IMR-90 (cell line): ENCODE measurements around the gene NXPH4. TPM values are rescaled to one million over a fixed set of nuclear protein-coding genes. Genes with fewer than 3 reads are reported as not detected.

Experiments
- ATAC-seq: fragments of 200-7000 bp; cut with Tn5 transposase; 2 replicates; pipeline ENCODE4 v1.9.1; 2020; ENCODE audit warnings: low read depth, mild to moderate bottlenecking, moderate library complexity
- BruUV-seq: library from RNA; stranded (reverse); fragments of 400-500 nt; replicated peaks from 2 replicates; lab custom pipeline; 2021; lab: Mats Ljungman, UMichigan
- CTCF ChIA-PET: fragments of 300-600 bp; formaldehyde crosslinking; extraction: SDS; loops from one replicate; lab custom pipeline; 2021; ENCODE audit warnings: antibody characterized with exemption; lab: Yijun Ruan, JAX
- POLR2A ChIA-PET: fragments of 300-600 bp; sonication (Branson Sonifier 250); formaldehyde crosslinking; loops from one replicate; lab custom pipeline; 2022; ENCODE audit warnings: antibody characterized with exemption; ENCODE audit not compliant: unreplicated experiment; lab: Charles Lee
- DNase-seq: peaks from one replicate; pipeline ENCODE4 v3.0.0; 2013
- H2AFZ ChIP-seq: replicated peaks from 2 replicates; pipeline ENCODE3; 2013; ENCODE audit warnings: low read length, mild to moderate bottlenecking; ENCODE audit not compliant: poor library complexity
- H2AK5ac ChIP-seq: 2 replicates; pipeline ENCODE4 v1.6.1; 2013; ENCODE audit warnings: low read depth, low read length, inconsistent platforms
- H2AK9ac ChIP-seq: replicated peaks from 2 replicates; pipeline ENCODE3; 2013; ENCODE audit warnings: mild to moderate bottlenecking, low read depth, low read length, moderate library complexity; ENCODE audit not compliant: poor library complexity
- H2BK120ac ChIP-seq: 2 replicates; pipeline ENCODE4 v1.6.1; 2013; ENCODE audit warnings: low read depth, low read length, inconsistent platforms
- H2BK15ac ChIP-seq: 3 replicates; pipeline ENCODE4 v1.6.1; 2013; ENCODE audit warnings: low read depth, low read length, inconsistent platforms
- H2BK20ac ChIP-seq: 2 replicates; pipeline ENCODE4 v1.6.1; 2013; ENCODE audit warnings: low read depth, mild to moderate bottlenecking, inconsistent platforms, low read length, moderate library complexity
- H2BK5ac ChIP-seq: 2 replicates; pipeline ENCODE4 v1.6.1; 2013; ENCODE audit warnings: mild to moderate bottlenecking, low read depth, low read length, inconsistent platforms; ENCODE audit not compliant: poor library complexity, severe bottlenecking
- H3K14ac ChIP-seq: replicated peaks from 2 replicates; pipeline ENCODE4 v1.6.1; 2013; ENCODE audit warnings: low read depth, low read length, inconsistent platforms
- H3K18ac ChIP-seq: 2 replicates; pipeline ENCODE4 v1.6.1; 2013; ENCODE audit warnings: low read depth, low read length, control low read depth
- H3K23ac ChIP-seq: 2 replicates; pipeline ENCODE4 v1.6.1; 2013; ENCODE audit warnings: low read depth, low read length, inconsistent platforms
- H3K27ac ChIP-seq: 2 replicates; pipeline ENCODE4 v1.5.1; 2013; ENCODE audit warnings: mild to moderate bottlenecking, control low read depth, low read length; ENCODE audit not compliant: insufficient read depth
- H3K27me3 ChIP-seq: 2 replicates; pipeline ENCODE4 v1.6.1; 2013; ENCODE audit warnings: low read length; ENCODE audit not compliant: control insufficient read depth, insufficient read depth
- H3K36me3 ChIP-seq: 2 replicates; pipeline ENCODE4 v1.6.1; 2013; ENCODE audit warnings: low read length, mixed read lengths; ENCODE audit not compliant: control insufficient read depth, insufficient read depth
- H3K4ac ChIP-seq: 2 replicates; pipeline ENCODE4 v1.6.1; 2013; ENCODE audit warnings: low read depth, low read length, inconsistent platforms
- H3K4me1 ChIP-seq: 2 replicates; pipeline ENCODE4 v1.6.1; 2013; ENCODE audit warnings: low read length, mixed read lengths; ENCODE audit not compliant: control insufficient read depth, insufficient read depth
- H3K4me2 ChIP-seq: 2 replicates; pipeline ENCODE4 v1.6.1; 2013; ENCODE audit warnings: low read depth, mild to moderate bottlenecking, control low read depth, low read length, moderate library complexity
- H3K4me3 ChIP-seq: 2 replicates; pipeline ENCODE4 v1.5.1; 2013; ENCODE audit warnings: low read depth, mild to moderate bottlenecking, control low read depth, low read length, moderate library complexity; ENCODE audit not compliant: insufficient read depth
- H3K56ac ChIP-seq: 2 replicates; pipeline ENCODE4 v1.6.1; 2013; ENCODE audit warnings: low read length, inconsistent platforms; ENCODE audit not compliant: insufficient read depth; ENCODE audit errors: extremely low read depth
- H3K79me1 ChIP-seq, 2 experiments: 2 replicates each; pipeline ENCODE4 v1.6.1; 2013; ENCODE audit warnings: low read length in 2 of 2, inconsistent platforms in 1 of 2, low read depth in 1 of 2
- H3K9ac ChIP-seq: 2 replicates; pipeline ENCODE4 v1.6.1; 2013; ENCODE audit warnings: low read depth, low read length, control low read depth
- H3K9me1 ChIP-seq: 2 replicates; pipeline ENCODE4 v1.6.1; 2013; ENCODE audit warnings: low read length, inconsistent platforms; ENCODE audit not compliant: insufficient read depth
- H3K9me3 ChIP-seq: 2 replicates; pipeline ENCODE4 v1.6.1; 2013; ENCODE audit warnings: low read length; ENCODE audit not compliant: control insufficient read depth, insufficient read depth
- H4K20me1 ChIP-seq: 2 replicates; pipeline ENCODE4 v1.6.1; 2013; ENCODE audit warnings: low read length, inconsistent platforms; ENCODE audit not compliant: insufficient read depth
- H4K5ac ChIP-seq: 2 replicates; pipeline ENCODE4 v1.6.1; 2013; ENCODE audit warnings: mild to moderate bottlenecking, low read depth, low read length, control low read depth
- H4K8ac ChIP-seq, 2 experiments: 2 replicates each; pipeline ENCODE4 v1.6.1; 2013; ENCODE audit warnings: low read depth in 2 of 2, low read length in 2 of 2, control low read depth in 1 of 2, inconsistent platforms in 1 of 2
- H4K91ac ChIP-seq: 2 replicates; pipeline ENCODE4 v1.6.1; 2013; ENCODE audit warnings: low read depth, low read length, inconsistent platforms; ENCODE audit not compliant: insufficient read depth
- ELK1 ChIP-seq: fragments of 150-350 bp; IDR thresholded peaks from 2 replicates; pipeline ENCODE4 v1.6.1; 2016; ENCODE audit warnings: low read depth, mild to moderate bottlenecking, low read length, moderate library complexity, borderline replicate concordance
- MXI1 ChIP-seq: IDR thresholded peaks from 2 replicates; pipeline ENCODE4 v1.6.1; 2012; ENCODE audit warnings: low read depth, mild to moderate bottlenecking, low read length, moderate library complexity, borderline replicate concordance
- SMC3 ChIP-seq: fragments of 150-350 bp; IDR thresholded peaks from 2 replicates; pipeline ENCODE4 v1.6.1; 2016; ENCODE audit warnings: low read depth, mild to moderate bottlenecking, antibody characterized with exemption, low read length, moderate library complexity
- whole genome bisulfite sequencing, 2 experiments: methylation state at CpG; one replicate each; pipeline versions ENCODE4 v1.1.5 to v1.1.7; 2013; ENCODE audit warnings: missing lambda C conversion rate in 2 of 2; ENCODE audit not compliant: insufficient read length in 1 of 2; ENCODE audit errors: extremely low coverage in 2 of 2; 5-methylcytosine and 5-hydroxymethylcytosine counted together
- dilution Hi-C: fragments of 300-500 bp; cut with HindIII; formaldehyde crosslinking; loops from one replicate; pipeline ENCODE4 v1.14.3; 2018; ENCODE audit warnings: low sequenced_read_pairs; ENCODE audit not compliant: unreplicated experiment
- in situ Hi-C: fragments of 300-500 bp; cut with MboI; formaldehyde crosslinking; loops from 3 replicates; pipeline ENCODE4 v1.14.3; 2019; ENCODE audit warnings: low sequenced_read_pairs, inconsistent platforms, mixed read lengths
- intact Hi-C: fragments of 100-400 bp; cut with micrococcal nuclease; formaldehyde crosslinking; loops from 2 replicates; pipeline ENCODE4 v1.10.0; 2022
- polyA plus RNA-seq, 3 experiments: library from polyadenylated mRNA; depleted of rRNA; stranded (reverse); fragments of >200 nt; gene quantifications; 2 replicates each; pipeline ENCODE4 v1.2.3, GENCODE V29; 2012; ENCODE audit warnings: low replicate concordance in 1 of 3
- total RNA-seq: library from RNA; depleted of rRNA; stranded (reverse); fragments of >200 nt; gene quantifications from 2 replicates; pipeline ENCODE4 v1.2.3, GENCODE V29; 2012

The NXPH4 gene
- total and polyA plus RNA-seq, 2 of the 4 experiments (the other 2 are of a cell fraction) = 0.36 to 3.8 TPM

GRCh38 chr12:57218030-57218853, 1.6 kb downstream of the NXPH4 start (continued):
- TF ChIP-seq SMC3 (no peak), MXI1 (no peak)

- Histone ChIP-seq H2AK5ac (no peak overlapping the region), H3K18ac (no peak overlapping the region), H4K5ac (no peak overlapping the region), H3K36me3 (no peaks in the 10 kb centered on the region), H4K8ac (no peak overlapping the region), H3K4me1 (peaks cover 5% of the 10 kb centered on the region; the same call in 1 of the 2 replicates), H3K4me3 (no peak overlapping the region), H3K23ac (no peak overlapping the region), H3K9me3 (no peaks in the 10 kb centered on the region), H3K56ac (no peak overlapping the region), H3K9me1 (no peaks in the 10 kb centered on the region), H2BK15ac (no peak overlapping the region), H3K4ac (no peak overlapping the region), H3K79me1 (peaks cover 0 to 7% of the 10 kb centered on the region in 2 experiments; a peak in 1 of 4 replicates), H2AK9ac (no peak overlapping the region), H2AFZ (no peak overlapping the region), H4K20me1 (peaks cover 33% of the 10 kb centered on the region), H3K4me2 (no peak overlapping the region), H4K91ac (no peak overlapping the region), H2BK120ac (no peak overlapping the region), H3K9ac (no peak overlapping the region), H3K27me3 (peaks cover 79% of the 10 kb centered on the region), H2BK20ac (no peak overlapping the region), H2BK5ac (no peak overlapping the region), H3K27ac (no peak overlapping the region), H3K14ac (no peak overlapping the region)
- in situ Hi-C loops (no loop called here), intact Hi-C loops (no loop called here), dilution Hi-C loops (no loop called here)
- no peak for TF ChIP-seq ELK1
- TF ChIP-seq SMC3 = no peak
- POLR2A ChIA-PET = interaction anchor here (1.2 kb wide), 1 partner anchor 10 kb away, joined by 5 read pairs; the partner anchor contains the start of gene SHMT2
- ATAC-seq (no peak), DNase-seq (no peak)
- no TSS peak for BruUV-seq
- 71% methylated on average over 6 of the region's 14 CpGs; no CpG with 5 or more reads in 1 of the 2 experiments for WGBS, 2 experiments
- CTCF ChIA-PET = interaction anchor here (1.0 kb wide), 1 partner anchor 23 kb away, joined by 3 read pairs; no protein-coding TSS in a partner anchor
Measured at GRCh38 chr12:57219205-57219992, 2.8 kb downstream of the NXPH4 start.
